DND-41 (cell line): ENCODE data around the gene FOSL1.

ENCODE experiments used
- ATAC-seq: fragments of 200-7000 bp; cut with Tn5 transposase; 3 replicates; pipeline ENCODE4 v1.9.1; 2021; ENCODE audit warnings: low read depth; ENCODE audit not compliant: insufficient read depth
- DNase-seq: peaks from one replicate; pipeline ENCODE4 v3.0.0-alpha.2; 2020
- H2AFZ ChIP-seq: 2 replicates; pipeline ENCODE4 v1.6.0; 2012; ENCODE audit warnings: low read depth, low read length
- H3K27ac ChIP-seq: 2 replicates; pipeline ENCODE4 v1.5.1; 2012; ENCODE audit warnings: low read length, inconsistent platforms
- H3K27me3 ChIP-seq: fragments of 200-600 bp; sonication (generic); 2 replicates; pipeline ENCODE4 v1.6.0; 2012; ENCODE audit warnings: low read length, mild to moderate bottlenecking, inconsistent platforms; ENCODE audit not compliant: insufficient read depth, poor library complexity
- H3K36me3 ChIP-seq: 2 replicates; pipeline ENCODE4 v1.5.1; 2012; ENCODE audit warnings: low read length, inconsistent platforms; ENCODE audit not compliant: insufficient read depth
- H3K4me1 ChIP-seq: 2 replicates; pipeline ENCODE4 v1.5.1; 2012; ENCODE audit warnings: mild to moderate bottlenecking, low read length; ENCODE audit not compliant: insufficient read depth
- H3K4me2 ChIP-seq: 2 replicates; pipeline ENCODE4 v1.6.0; 2012; ENCODE audit warnings: mild to moderate bottlenecking, moderate library complexity, low read length, inconsistent platforms; ENCODE audit not compliant: insufficient read depth
- H3K4me3 ChIP-seq, 2 experiments: fragments of 200-600 bp in 1 of 2; shearing (Covaris generic) in 1 of 2; 2 replicates each; pipeline ENCODE4 v1.5.1; 2012 to 2016; ENCODE audit warnings: inconsistent platforms in 2 of 2, low read length in 2 of 2, mild to moderate bottlenecking in 2 of 2, low read depth in 1 of 2, moderate library complexity in 1 of 2
- H3K79me2 ChIP-seq: 2 replicates; pipeline ENCODE4 v1.6.0; 2012; ENCODE audit warnings: low read length, inconsistent platforms; ENCODE audit not compliant: insufficient read depth
- H3K9ac ChIP-seq: 2 replicates; pipeline ENCODE4 v1.6.0; 2012; ENCODE audit warnings: low read depth, mild to moderate bottlenecking, inconsistent platforms, low read length, moderate library complexity
- H3K9me3 ChIP-seq: 2 replicates; pipeline ENCODE4 v1.5.1; 2012; ENCODE audit warnings: low read length, moderate library complexity, mild to moderate bottlenecking, inconsistent platforms; ENCODE audit not compliant: insufficient read depth, severe bottlenecking
- H4K20me1 ChIP-seq: 2 replicates; pipeline ENCODE4 v1.6.0; 2012; ENCODE audit warnings: low read length; ENCODE audit not compliant: insufficient read depth
- EZH2 ChIP-seq: IDR thresholded peaks from 3 replicates; pipeline ENCODE4 v1.6.1; 2012; ENCODE audit warnings: borderline replicate concordance, low read depth, mild to moderate bottlenecking, moderate library complexity, low read length, inconsistent platforms; ENCODE audit not compliant: severe bottlenecking
- TF ChIP-seq, protein P1 (sequence below): IDR thresholded peaks from 2 replicates; pipeline ENCODE4 v1.5.1; 2012; ENCODE audit warnings: borderline replicate concordance, low read length, moderate library complexity, mild to moderate bottlenecking; ENCODE audit not compliant: poor library complexity, severe bottlenecking; ENCODE audit errors: extremely low read depth

The FOSL1 gene

GRCh38 chr11:65944191-65944590 lies 44.0 kb upstream of the FOSL1 start:
- no peaks in the 10 kb centered on the region for H3K9me3 ChIP-seq
- H3K4me2 ChIP-seq = no peak overlapping the region
- no peaks in the 10 kb centered on the region for H3K27me3 ChIP-seq
- H3K36me3 ChIP-seq = no peaks in the 10 kb centered on the region
- ATAC-seq (no peak), DNase-seq (no peak)
- H3K27ac ChIP-seq = no peak overlapping the region
- no peak overlapping the region for H3K4me3 ChIP-seq
- no peaks in the 10 kb centered on the region for H3K4me1 ChIP-seq
- H3K9ac ChIP-seq = no peak overlapping the region
- no peaks in the 10 kb centered on the region for H3K79me2 ChIP-seq
- no peaks in the 10 kb centered on the region for H4K20me1 ChIP-seq
- H2AFZ ChIP-seq = no peak overlapping the region
- TF ChIP-seq, protein P1, sequence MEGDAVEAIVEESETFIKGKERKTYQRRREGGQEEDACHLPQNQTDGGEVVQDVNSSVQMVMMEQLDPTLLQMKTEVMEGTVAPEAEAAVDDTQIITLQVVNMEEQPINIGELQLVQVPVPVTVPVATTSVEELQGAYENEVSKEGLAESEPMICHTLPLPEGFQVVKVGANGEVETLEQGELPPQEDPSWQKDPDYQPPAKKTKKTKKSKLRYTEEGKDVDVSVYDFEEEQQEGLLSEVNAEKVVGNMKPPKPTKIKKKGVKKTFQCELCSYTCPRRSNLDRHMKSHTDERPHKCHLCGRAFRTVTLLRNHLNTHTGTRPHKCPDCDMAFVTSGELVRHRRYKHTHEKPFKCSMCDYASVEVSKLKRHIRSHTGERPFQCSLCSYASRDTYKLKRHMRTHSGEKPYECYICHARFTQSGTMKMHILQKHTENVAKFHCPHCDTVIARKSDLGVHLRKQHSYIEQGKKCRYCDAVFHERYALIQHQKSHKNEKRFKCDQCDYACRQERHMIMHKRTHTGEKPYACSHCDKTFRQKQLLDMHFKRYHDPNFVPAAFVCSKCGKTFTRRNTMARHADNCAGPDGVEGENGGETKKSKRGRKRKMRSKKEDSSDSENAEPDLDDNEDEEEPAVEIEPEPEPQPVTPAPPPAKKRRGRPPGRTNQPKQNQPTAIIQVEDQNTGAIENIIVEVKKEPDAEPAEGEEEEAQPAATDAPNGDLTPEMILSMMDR = no peak

DNA sequence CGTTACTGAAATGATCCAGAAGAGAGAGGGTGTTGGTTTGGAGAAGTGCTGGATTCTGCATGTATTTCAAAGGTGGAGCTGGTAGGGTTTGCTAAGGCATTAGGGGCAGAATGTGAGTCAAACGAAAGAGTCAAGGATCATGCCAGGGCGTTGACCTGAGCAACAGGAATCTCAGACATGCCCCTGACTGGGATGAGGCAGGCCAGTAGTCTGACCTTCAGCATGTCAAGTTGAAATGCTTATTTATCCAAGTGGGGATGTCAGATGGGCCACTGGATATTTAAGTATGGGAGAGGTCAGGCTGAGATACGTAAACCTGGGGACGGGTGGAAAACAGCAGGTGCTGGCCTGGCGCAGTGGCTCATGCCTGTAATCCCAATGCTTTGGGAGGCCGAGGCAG lies 42.3 kb upstream of the FOSL1 start:
- no peaks in the 10 kb centered on the region for H3K9me3 ChIP-seq
- H4K20me1 ChIP-seq = no peaks in the 10 kb centered on the region
- peaks cover 5% of the 10 kb centered on the region for H3K27me3 ChIP-seq
- DNase-seq (no peak), ATAC-seq (no peak)
- H3K79me2 ChIP-seq = no peaks in the 10 kb centered on the region
- no peak overlapping the region for H3K4me3 ChIP-seq
- no peaks in the 10 kb centered on the region for H3K4me1 ChIP-seq
- H3K27ac ChIP-seq = no peak overlapping the region
- H3K9ac ChIP-seq = no peak overlapping the region
- H3K36me3 ChIP-seq = no peaks in the 10 kb centered on the region
- no peak overlapping the region; the same call in 1 of the 2 replicates for H2AFZ ChIP-seq
- H3K4me2 ChIP-seq = no peak overlapping the region
- no peak for TF ChIP-seq EZH2
- TF ChIP-seq, protein P1 = no peak

DNA sequence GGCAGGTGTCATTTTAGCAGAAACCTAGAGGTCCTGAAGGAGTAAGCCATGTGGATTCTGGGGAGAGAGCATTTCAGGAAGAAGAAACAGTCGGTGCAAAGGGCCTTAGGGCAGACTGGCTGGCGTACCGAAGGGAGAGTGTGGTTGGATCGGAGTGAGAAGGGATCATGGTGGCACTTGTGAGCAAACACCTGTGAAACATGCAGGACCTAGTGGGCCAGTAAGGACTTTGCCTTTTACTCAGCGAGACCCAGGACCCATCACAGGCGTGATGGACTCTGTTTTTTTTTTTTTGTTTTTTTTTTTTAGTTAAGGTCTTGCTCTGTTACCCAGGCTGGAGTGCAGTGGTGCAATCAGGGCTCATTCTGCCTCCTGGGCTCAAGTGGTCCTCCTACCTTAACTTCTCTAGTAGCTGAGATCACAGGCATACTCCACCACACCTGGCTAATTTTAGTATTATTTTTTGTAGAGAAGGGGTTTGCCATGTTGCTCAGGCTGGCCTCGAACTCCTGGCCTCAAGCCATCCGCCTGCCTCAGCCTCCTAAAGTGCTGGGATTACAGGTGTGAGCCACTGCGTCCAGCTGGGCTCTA lies 41.6 kb upstream of the FOSL1 start:
- H2AFZ ChIP-seq = no peak overlapping the region
- H3K4me2 ChIP-seq = no peak overlapping the region
- no peak overlapping the region for H3K9ac ChIP-seq

More for the DNA sequence above, 41.6 kb upstream of the FOSL1 start:
- no peaks in the 10 kb centered on the region for H3K9me3 ChIP-seq
- no peaks in the 10 kb centered on the region for H3K36me3 ChIP-seq
- DNase-seq = no peak
- no peaks in the 10 kb centered on the region for H3K79me2 ChIP-seq
- no peak for ATAC-seq
- H4K20me1 ChIP-seq = no peaks in the 10 kb centered on the region
- no peak overlapping the region for H3K4me3 ChIP-seq
- no peaks in the 10 kb centered on the region for H3K4me1 ChIP-seq
- H3K27ac ChIP-seq = no peak overlapping the region
- TF ChIP-seq, protein P1 = no peak
- no peak for TF ChIP-seq EZH2
- H3K27me3 ChIP-seq = peaks cover 8% of the 10 kb centered on the region
